Right kidney (tissue), 9 donors: ENCODE results near the gene PTRH1.
"Not testable (repeated sequence)": the region's sequence is repeated elsewhere in the genome, so short reads cannot be mapped to it uniquely, and the experiment has no call there.

Experiments used
- DNase-seq: peaks from one replicate; pipeline ENCODE4 v3.0.0-alpha.2; 2016
- long read RNA-seq, 8 donors: transcript quantifications; one replicate each; lab custom pipeline, GENCODE V29; 2026

PTRH1 gene
- long read RNA-seq, donor 1, transcript PTRH1-208 (5 exons, 814 nt), result major isoform, 9 of 9 reads
- long read RNA-seq, donor 1, partial matches to known transcripts, result 0 of 9 reads
- long read RNA-seq, donor 1, other reads (novel, unspliced or antisense), result 0 of 9 reads
- long read RNA-seq, donor 2, transcript PTRH1-208 (5 exons, 814 nt), result major isoform, 12 of 23 reads
- long read RNA-seq, donor 2, partial matches to known transcripts, result 5 of 23 reads
- long read RNA-seq, donor 2, other reads (novel, unspliced or antisense), result 0 of 23 reads
- long read RNA-seq, donor 3, transcript PTRH1-208 (5 exons, 814 nt), result major isoform, 5 of 12 reads
- long read RNA-seq, donor 3, partial matches to known transcripts, result 5 of 12 reads
- long read RNA-seq, donor 3, other reads (novel, unspliced or antisense), result 0 of 12 reads
- long read RNA-seq, donor 4, transcript PTRH1-208 (5 exons, 814 nt), result major isoform, 7 of 8 reads
- long read RNA-seq, donor 4, partial matches to known transcripts, result 0 of 8 reads
- long read RNA-seq, donor 4, other reads (novel, unspliced or antisense), result 0 of 8 reads
- long read RNA-seq, donor 5, transcript PTRH1-208 (5 exons, 814 nt), result major isoform, 12 of 20 reads
- long read RNA-seq, donor 5, partial matches to known transcripts, result 5 of 20 reads
- long read RNA-seq, donor 5, other reads (novel, unspliced or antisense), result 0 of 20 reads
- long read RNA-seq, donor 6, transcript PTRH1-208 (5 exons, 814 nt), result major isoform, 10 of 18 reads
- long read RNA-seq, donor 6, partial matches to known transcripts, result 5 of 18 reads
- long read RNA-seq, donor 6, other reads (novel, unspliced or antisense), result 0 of 18 reads
- long read RNA-seq, donor 7, transcript PTRH1-208 (5 exons, 814 nt), result major isoform, 14 of 29 reads
- long read RNA-seq, donor 7, partial matches to known transcripts, result 15 of 29 reads
- long read RNA-seq, donor 7, other reads (novel, unspliced or antisense), result 0 of 29 reads
- long read RNA-seq, donor 8, transcript PTRH1-208 (5 exons, 814 nt), result major isoform, 7 of 8 reads
- long read RNA-seq, donor 8, partial matches to known transcripts, result 0 of 8 reads
- long read RNA-seq, donor 8, other reads (novel, unspliced or antisense), result 0 of 8 reads

GRCh38 chr9:127715470-127716337 lies at the start of gene PTRH1, which contains the start of gene TTC16:
Gene PTRH1 (minus strand): TSS chr9:127715663. CDS start chr9:127715639, 24 bp downstream.
Gene TTC16 (plus strand): TSS chr9:127716079. CDS start chr9:127716146, 67 bp downstream.
- peak; percentile 97 for DNase-seq

- DNase-seq, result peak; percentile 25
These were observed 48.5 kb upstream of the PTRH1 start for GRCh38 chr9:127763918-127764384.

GRCh38 chr9:127762111-127762676 lies 46.7 kb upstream of the PTRH1 start:
- DNase-seq, result no peak

- no peak for DNase-seq
These were observed 46.1 kb upstream of the PTRH1 start for GRCh38 chr9:127761491-127761956.

- DNase-seq, result no peak
These were observed 45.6 kb upstream of the PTRH1 start for GRCh38 chr9:127761061-127761460.

- DNase-seq, result no peak
These were observed 43.4 kb upstream of the PTRH1 start for GRCh38 chr9:127758843-127759242.

GRCh38 chr9:127756776-127757175 lies 41.3 kb upstream of the PTRH1 start:
- DNase-seq, result not testable (repeated sequence)

- no peak for DNase-seq
These were observed 40.8 kb upstream of the PTRH1 start for GRCh38 chr9:127756233-127756632.

GRCh38 chr9:127755061-127756060 lies 39.9 kb upstream of the PTRH1 start:
- no peak for DNase-seq

GRCh38 chr9:127754099-127755060 lies 38.9 kb upstream of the PTRH1 start:
- DNase-seq, result peak; percentile 60

- DNase-seq, result no peak
These were observed 38.2 kb upstream of the PTRH1 start for GRCh38 chr9:127753622-127754021.

GRCh38 chr9:127753148-127753547 lies 37.7 kb upstream of the PTRH1 start:
- no peak for DNase-seq

- no peak for DNase-seq
These were observed 36.0 kb upstream of the PTRH1 start for GRCh38 chr9:127751269-127752054.

GRCh38 chr9:127749090-127749787 lies 33.8 kb upstream of the PTRH1 start:
- no peak for DNase-seq

GRCh38 chr9:127746959-127747569 lies 31.6 kb upstream of the PTRH1 start:
- DNase-seq, result no peak

- no peak for DNase-seq
These were observed 29.1 kb upstream of the PTRH1 start for GRCh38 chr9:127744398-127745110.
